GM23338 (cell line): Measurements from ENCODE around the gene ULK4. TPM values are rescaled to one million over a fixed set of nuclear protein-coding genes. Genes with fewer than 3 reads are reported as not detected.

Source experiments
- ATAC-seq: fragments of 200-7000 bp; cut with Tn5 transposase; 3 replicates; pipeline ENCODE4 v1.9.1; 2020
- DNase-seq: peaks from one replicate; pipeline ENCODE4 v3.0.0-alpha.2; 2015; ENCODE audit warnings: low spot score
- H2AFZ ChIP-seq: fragments of 200-600 bp; sonication (generic); 2 replicates; pipeline ENCODE4 v1.8.0; 2016; ENCODE audit warnings: antibody characterized with exemption, mild to moderate bottlenecking, moderate library complexity
- H3F3A ChIP-seq: fragments of 200-600 bp; sonication (generic); replicated peaks from 2 replicates; pipeline ENCODE4 v1.8.0; 2017; ENCODE audit warnings: antibody characterized with exemption, mixed run types, low read depth
- H3K27ac ChIP-seq: fragments of 200-600 bp; sonication (generic); 2 replicates; pipeline ENCODE4 v1.6.1; 2016; ENCODE audit warnings: low read depth
- H3K27me3 ChIP-seq: fragments of 200-600 bp; sonication (generic); 2 replicates; pipeline ENCODE4 v1.8.0; 2016; ENCODE audit warnings: mild to moderate bottlenecking, mixed run types, moderate library complexity; ENCODE audit not compliant: insufficient read depth
- H3K36me3 ChIP-seq: fragments of 200-600 bp; sonication (generic); 2 replicates; pipeline ENCODE4 v1.8.0; 2016; ENCODE audit warnings: mild to moderate bottlenecking; ENCODE audit not compliant: insufficient read depth
- H3K4me1 ChIP-seq: fragments of 200-600 bp; sonication (generic); 2 replicates; pipeline ENCODE4 v1.8.0; 2016; ENCODE audit warnings: mild to moderate bottlenecking, moderate library complexity; ENCODE audit not compliant: insufficient read depth
- H3K4me2 ChIP-seq: fragments of 200-600 bp; sonication (generic); 2 replicates; pipeline ENCODE4 v1.7.1; 2017; ENCODE audit warnings: mixed run types
- H3K4me3 ChIP-seq: fragments of 200-600 bp; sonication (generic); 2 replicates; pipeline ENCODE4 v1.6.1; 2016; ENCODE audit warnings: mixed run types
- H3K79me2 ChIP-seq: fragments of 200-600 bp; sonication (generic); replicated peaks from 2 replicates; pipeline ENCODE4 v1.8.0; 2017; ENCODE audit warnings: mild to moderate bottlenecking; ENCODE audit not compliant: insufficient read depth
- H3K9me2 ChIP-seq: fragments of 200-600 bp; sonication (generic); 2 replicates; pipeline ENCODE4 v1.8.0; 2017; ENCODE audit not compliant: insufficient read depth
- H4K20me1 ChIP-seq: fragments of 200-600 bp; sonication (generic); replicated peaks from 2 replicates; pipeline ENCODE4 v1.8.0; 2017; ENCODE audit warnings: mild to moderate bottlenecking; ENCODE audit not compliant: insufficient read depth
- H3K27ac Mint-ChIP-seq: 2 replicates; pipeline ENCODE4 v1.8.0; 2020; ENCODE audit warnings: inconsistent platforms, mild to moderate bottlenecking, moderate library complexity, mixed read lengths
- H3K27me3 Mint-ChIP-seq: 3 replicates; pipeline ENCODE4 v1.8.0; 2022; ENCODE audit warnings: low read depth, mild to moderate bottlenecking, moderate library complexity, mixed read lengths, inconsistent platforms; ENCODE audit not compliant: insufficient read depth, poor library complexity
- H3K36me3 Mint-ChIP-seq: 3 replicates; pipeline ENCODE4 v1.8.0; 2021; ENCODE audit warnings: low read depth, mild to moderate bottlenecking, inconsistent platforms, moderate library complexity, mixed read lengths
- H3K4me1 Mint-ChIP-seq: 3 replicates; pipeline ENCODE4 v1.8.0; 2020; ENCODE audit warnings: mild to moderate bottlenecking, inconsistent platforms, mixed read lengths
- H3K4me3 Mint-ChIP-seq: 3 replicates; pipeline ENCODE4 v1.8.0; 2021; ENCODE audit warnings: moderate library complexity, mild to moderate bottlenecking, inconsistent platforms, mixed read lengths
- H3K9me3 Mint-ChIP-seq: 3 replicates; pipeline ENCODE4 v1.8.0; 2020; ENCODE audit warnings: moderate library complexity, mild to moderate bottlenecking, inconsistent platforms, mixed read lengths
- CREB1 ChIP-seq: fragments of 250-450 bp; sonication (Bioruptor Pico); IDR thresholded peaks from 2 replicates; pipeline ENCODE4 v1.5.0; 2020; ENCODE audit warnings: low read depth, mild to moderate bottlenecking, moderate library complexity
- EZH2 ChIP-seq: fragments of 200-600 bp; sonication (generic); IDR thresholded peaks from one replicate; pipeline ENCODE4 v1.8.0; 2017; ENCODE audit warnings: antibody characterized with exemption, mild to moderate bottlenecking, low read depth; ENCODE audit not compliant: unreplicated experiment
- EZH2phosphoT487 ChIP-seq: fragments of 200-600 bp; sonication (generic); IDR thresholded peaks from one replicate; pipeline ENCODE4 v1.8.1; 2018; ENCODE audit warnings: antibody characterized with exemption; ENCODE audit not compliant: unreplicated experiment
- JUNB ChIP-seq: IDR thresholded peaks from one replicate; pipeline ENCODE4 v1.6.1; 2016; ENCODE audit warnings: antibody characterized with exemption; ENCODE audit not compliant: unreplicated experiment
- NANOG ChIP-seq: IDR thresholded peaks from 2 replicates; pipeline ENCODE4 v1.6.1; 2016; ENCODE audit warnings: antibody characterized with exemption, borderline replicate concordance
- POLR2AphosphoS5 ChIP-seq: IDR thresholded peaks from 2 replicates; pipeline ENCODE4 v1.6.1; 2016; ENCODE audit warnings: antibody characterized with exemption, low read depth
- STAT1 ChIP-seq: IDR thresholded peaks from one replicate; pipeline ENCODE4 v1.6.1; 2016; ENCODE audit warnings: antibody characterized with exemption; ENCODE audit not compliant: unreplicated experiment
- ZNF114 ChIP-seq: fragments of 250-450 bp; sonication (Bioruptor Pico); IDR thresholded peaks from 2 replicates; pipeline ENCODE4 v1.5.0; 2020; ENCODE audit warnings: mild to moderate bottlenecking, moderate library complexity
- ZNF331 ChIP-seq: fragments of 250-450 bp; sonication (Bioruptor Pico); IDR thresholded peaks from 2 replicates; pipeline ENCODE4 v1.5.0; 2020; ENCODE audit warnings: low read depth, mild to moderate bottlenecking, moderate library complexity
- polyA plus RNA-seq: library from polyadenylated mRNA; unstranded; fragments of >200 nt; fragmentation: Nextera tagmentation; extraction: Ambion mirVana; gene quantifications from 2 replicates; pipeline ENCODE4 v1.2.1, GENCODE V29; 2016
- total RNA-seq: library from RNA; depleted of rRNA; stranded (reverse); fragments of >200 nt; shearing (Covaris generic); gene quantifications from 2 replicates; pipeline ENCODE4 v1.2.3, GENCODE V29; 2014
- TF ChIP-seq, protein P1 (sequence below): IDR thresholded peaks from 2 replicates; pipeline ENCODE4 v1.6.1; 2016; ENCODE audit warnings: antibody characterized with exemption
- TF ChIP-seq, protein P2 (sequence below): fragments of 250-450 bp; sonication (Bioruptor Pico); IDR thresholded peaks from 2 replicates; pipeline ENCODE4 v1.5.0; 2020; ENCODE audit warnings: mild to moderate bottlenecking, moderate library complexity
- TF ChIP-seq, protein P3 (sequence below), 2 experiments: fragments of 200-600 bp in 1 of 2; sonication (generic) in 1 of 2; conservative IDR thresholded peaks; 2 replicates each; pipeline versions ENCODE4 v1.5.1 to v1.6.1; 2016 to 2017; ENCODE audit warnings: antibody characterized with exemption in 2 of 2, low read depth in 2 of 2, mild to moderate bottlenecking in 2 of 2, moderate library complexity in 1 of 2
- TF ChIP-seq, protein P4 (sequence below): IDR thresholded peaks from one replicate; pipeline ENCODE4 v1.6.1; 2018; ENCODE audit warnings: antibody characterized with exemption; ENCODE audit not compliant: unreplicated experiment

ULK4 gene
- total and polyA plus RNA-seq, 2 experiments from 2014 or later, result 20.8 to 41.4 TPM

DNA sequence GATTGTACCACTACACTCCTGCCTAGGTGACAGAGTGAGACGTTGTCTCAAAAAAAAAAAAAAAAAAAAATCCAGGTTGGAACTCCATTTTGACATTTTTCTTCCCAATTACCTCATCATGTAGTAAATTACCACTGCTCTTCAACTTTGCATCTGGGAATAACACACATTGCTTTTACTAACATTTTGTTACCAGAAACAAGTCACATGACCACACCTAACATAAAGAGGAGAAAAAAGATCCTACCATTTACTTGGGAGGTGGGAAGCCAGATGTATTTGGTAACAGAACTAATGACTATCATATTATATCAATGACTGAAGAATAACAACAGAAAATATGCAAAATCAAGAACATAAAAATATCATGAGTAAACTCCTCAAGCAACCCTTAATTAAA is 49.6 kb downstream of the ULK4 start:
- Histone ChIP-seq H3F3A (no peaks in the 10 kb centered on the region), H3K9me2 (no peaks in the 10 kb centered on the region), H3K4me3 (no peak overlapping the region), H3K27ac (no peak overlapping the region), H3K4me1 (no peaks in the 10 kb centered on the region), H3K36me3 (peaks cover 13% of the 10 kb centered on the region; the same call in 1 of the 2 replicates), H2AFZ (no peak overlapping the region), H3K4me2 (no peak overlapping the region), H4K20me1 (no peaks in the 10 kb centered on the region), H3K27me3 (no peaks in the 10 kb centered on the region), H3K79me2 (no peaks in the 10 kb centered on the region)
- Mint-ChIP-seq H3K4me1 (no peaks in the 10 kb centered on the region), H3K36me3 (peaks cover 19% of the 10 kb centered on the region), H3K27me3 (no peaks in the 10 kb centered on the region), H3K4me3 (no peak overlapping the region), H3K9me3 (no peaks in the 10 kb centered on the region), H3K27ac (no peak overlapping the region)
- TF ChIP-seq, protein P1, sequence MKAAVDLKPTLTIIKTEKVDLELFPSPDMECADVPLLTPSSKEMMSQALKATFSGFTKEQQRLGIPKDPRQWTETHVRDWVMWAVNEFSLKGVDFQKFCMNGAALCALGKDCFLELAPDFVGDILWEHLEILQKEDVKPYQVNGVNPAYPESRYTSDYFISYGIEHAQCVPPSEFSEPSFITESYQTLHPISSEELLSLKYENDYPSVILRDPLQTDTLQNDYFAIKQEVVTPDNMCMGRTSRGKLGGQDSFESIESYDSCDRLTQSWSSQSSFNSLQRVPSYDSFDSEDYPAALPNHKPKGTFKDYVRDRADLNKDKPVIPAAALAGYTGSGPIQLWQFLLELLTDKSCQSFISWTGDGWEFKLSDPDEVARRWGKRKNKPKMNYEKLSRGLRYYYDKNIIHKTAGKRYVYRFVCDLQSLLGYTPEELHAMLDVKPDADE, result no peak
- TF ChIP-seq STAT1 (no peak), CREB1 (CRISPR knock-in tag) (no peak), NANOG (no peak), JUNB (no peak), ZNF114 (CRISPR knock-in tag) (no peak), EZH2phosphoT487 (no peak), POLR2AphosphoS5 (no peak), EZH2 (no peak), ZNF331 (no peak)
- TF ChIP-seq, protein P2, sequence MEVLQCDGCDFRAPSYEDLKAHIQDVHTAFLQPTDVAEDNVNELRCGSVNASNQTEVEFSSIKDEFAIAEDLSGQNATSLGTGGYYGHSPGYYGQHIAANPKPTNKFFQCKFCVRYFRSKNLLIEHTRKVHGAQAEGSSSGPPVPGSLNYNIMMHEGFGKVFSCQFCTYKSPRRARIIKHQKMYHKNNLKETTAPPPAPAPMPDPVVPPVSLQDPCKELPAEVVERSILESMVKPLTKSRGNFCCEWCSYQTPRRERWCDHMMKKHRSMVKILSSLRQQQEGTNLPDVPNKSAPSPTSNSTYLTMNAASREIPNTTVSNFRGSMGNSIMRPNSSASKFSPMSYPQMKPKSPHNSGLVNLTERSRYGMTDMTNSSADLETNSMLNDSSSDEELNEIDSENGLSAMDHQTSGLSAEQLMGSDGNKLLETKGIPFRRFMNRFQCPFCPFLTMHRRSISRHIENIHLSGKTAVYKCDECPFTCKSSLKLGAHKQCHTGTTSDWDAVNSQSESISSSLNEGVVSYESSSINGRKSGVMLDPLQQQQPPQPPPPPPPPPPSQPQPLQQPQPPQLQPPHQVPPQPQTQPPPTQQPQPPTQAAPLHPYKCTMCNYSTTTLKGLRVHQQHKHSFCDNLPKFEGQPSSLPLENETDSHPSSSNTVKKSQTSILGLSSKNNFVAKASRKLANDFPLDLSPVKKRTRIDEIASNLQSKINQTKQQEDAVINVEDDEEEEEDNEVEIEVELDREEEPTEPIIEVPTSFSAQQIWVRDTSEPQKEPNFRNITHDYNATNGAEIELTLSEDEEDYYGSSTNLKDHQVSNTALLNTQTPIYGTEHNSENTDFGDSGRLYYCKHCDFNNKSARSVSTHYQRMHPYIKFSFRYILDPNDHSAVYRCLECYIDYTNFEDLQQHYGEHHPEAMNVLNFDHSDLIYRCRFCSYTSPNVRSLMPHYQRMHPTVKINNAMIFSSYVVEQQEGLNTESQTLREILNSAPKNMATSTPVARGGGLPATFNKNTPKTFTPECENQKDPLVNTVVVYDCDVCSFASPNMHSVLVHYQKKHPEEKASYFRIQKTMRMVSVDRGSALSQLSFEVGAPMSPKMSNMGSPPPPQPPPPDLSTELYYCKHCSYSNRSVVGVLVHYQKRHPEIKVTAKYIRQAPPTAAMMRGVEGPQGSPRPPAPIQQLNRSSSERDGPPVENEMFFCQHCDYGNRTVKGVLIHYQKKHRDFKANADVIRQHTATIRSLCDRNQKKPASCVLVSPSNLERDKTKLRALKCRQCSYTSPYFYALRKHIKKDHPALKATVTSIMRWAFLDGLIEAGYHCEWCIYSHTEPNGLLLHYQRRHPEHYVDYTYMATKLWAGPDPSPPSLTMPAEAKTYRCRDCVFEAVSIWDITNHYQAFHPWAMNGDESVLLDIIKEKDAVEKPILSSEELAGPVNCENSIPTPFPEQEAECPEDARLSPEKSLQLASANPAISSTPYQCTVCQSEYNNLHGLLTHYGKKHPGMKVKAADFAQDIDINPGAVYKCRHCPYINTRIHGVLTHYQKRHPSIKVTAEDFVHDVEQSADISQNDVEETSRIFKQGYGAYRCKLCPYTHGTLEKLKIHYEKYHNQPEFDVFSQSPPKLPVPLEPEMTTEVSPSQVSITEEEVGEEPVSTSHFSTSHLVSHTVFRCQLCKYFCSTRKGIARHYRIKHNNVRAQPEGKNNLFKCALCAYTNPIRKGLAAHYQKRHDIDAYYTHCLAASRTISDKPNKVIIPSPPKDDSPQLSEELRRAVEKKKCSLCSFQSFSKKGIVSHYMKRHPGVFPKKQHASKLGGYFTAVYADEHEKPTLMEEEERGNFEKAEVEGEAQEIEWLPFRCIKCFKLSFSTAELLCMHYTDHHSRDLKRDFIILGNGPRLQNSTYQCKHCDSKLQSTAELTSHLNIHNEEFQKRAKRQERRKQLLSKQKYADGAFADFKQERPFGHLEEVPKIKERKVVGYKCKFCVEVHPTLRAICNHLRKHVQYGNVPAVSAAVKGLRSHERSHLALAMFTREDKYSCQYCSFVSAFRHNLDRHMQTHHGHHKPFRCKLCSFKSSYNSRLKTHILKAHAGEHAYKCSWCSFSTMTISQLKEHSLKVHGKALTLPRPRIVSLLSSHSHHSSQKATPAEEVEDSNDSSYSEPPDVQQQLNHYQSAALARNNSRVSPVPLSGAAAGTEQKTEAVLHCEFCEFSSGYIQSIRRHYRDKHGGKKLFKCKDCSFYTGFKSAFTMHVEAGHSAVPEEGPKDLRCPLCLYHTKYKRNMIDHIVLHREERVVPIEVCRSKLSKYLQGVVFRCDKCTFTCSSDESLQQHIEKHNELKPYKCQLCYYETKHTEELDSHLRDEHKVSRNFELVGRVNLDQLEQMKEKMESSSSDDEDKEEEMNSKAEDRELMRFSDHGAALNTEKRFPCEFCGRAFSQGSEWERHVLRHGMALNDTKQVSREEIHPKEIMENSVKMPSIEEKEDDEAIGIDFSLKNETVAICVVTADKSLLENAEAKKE (CRISPR knock-in tag), result no peak
- TF ChIP-seq, protein P3, sequence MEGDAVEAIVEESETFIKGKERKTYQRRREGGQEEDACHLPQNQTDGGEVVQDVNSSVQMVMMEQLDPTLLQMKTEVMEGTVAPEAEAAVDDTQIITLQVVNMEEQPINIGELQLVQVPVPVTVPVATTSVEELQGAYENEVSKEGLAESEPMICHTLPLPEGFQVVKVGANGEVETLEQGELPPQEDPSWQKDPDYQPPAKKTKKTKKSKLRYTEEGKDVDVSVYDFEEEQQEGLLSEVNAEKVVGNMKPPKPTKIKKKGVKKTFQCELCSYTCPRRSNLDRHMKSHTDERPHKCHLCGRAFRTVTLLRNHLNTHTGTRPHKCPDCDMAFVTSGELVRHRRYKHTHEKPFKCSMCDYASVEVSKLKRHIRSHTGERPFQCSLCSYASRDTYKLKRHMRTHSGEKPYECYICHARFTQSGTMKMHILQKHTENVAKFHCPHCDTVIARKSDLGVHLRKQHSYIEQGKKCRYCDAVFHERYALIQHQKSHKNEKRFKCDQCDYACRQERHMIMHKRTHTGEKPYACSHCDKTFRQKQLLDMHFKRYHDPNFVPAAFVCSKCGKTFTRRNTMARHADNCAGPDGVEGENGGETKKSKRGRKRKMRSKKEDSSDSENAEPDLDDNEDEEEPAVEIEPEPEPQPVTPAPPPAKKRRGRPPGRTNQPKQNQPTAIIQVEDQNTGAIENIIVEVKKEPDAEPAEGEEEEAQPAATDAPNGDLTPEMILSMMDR (conservative IDR thresholded peaks at IDR 0.05; ENCODE audit: low read depth in 2 of 2), result no peak
- TF ChIP-seq, protein P4, sequence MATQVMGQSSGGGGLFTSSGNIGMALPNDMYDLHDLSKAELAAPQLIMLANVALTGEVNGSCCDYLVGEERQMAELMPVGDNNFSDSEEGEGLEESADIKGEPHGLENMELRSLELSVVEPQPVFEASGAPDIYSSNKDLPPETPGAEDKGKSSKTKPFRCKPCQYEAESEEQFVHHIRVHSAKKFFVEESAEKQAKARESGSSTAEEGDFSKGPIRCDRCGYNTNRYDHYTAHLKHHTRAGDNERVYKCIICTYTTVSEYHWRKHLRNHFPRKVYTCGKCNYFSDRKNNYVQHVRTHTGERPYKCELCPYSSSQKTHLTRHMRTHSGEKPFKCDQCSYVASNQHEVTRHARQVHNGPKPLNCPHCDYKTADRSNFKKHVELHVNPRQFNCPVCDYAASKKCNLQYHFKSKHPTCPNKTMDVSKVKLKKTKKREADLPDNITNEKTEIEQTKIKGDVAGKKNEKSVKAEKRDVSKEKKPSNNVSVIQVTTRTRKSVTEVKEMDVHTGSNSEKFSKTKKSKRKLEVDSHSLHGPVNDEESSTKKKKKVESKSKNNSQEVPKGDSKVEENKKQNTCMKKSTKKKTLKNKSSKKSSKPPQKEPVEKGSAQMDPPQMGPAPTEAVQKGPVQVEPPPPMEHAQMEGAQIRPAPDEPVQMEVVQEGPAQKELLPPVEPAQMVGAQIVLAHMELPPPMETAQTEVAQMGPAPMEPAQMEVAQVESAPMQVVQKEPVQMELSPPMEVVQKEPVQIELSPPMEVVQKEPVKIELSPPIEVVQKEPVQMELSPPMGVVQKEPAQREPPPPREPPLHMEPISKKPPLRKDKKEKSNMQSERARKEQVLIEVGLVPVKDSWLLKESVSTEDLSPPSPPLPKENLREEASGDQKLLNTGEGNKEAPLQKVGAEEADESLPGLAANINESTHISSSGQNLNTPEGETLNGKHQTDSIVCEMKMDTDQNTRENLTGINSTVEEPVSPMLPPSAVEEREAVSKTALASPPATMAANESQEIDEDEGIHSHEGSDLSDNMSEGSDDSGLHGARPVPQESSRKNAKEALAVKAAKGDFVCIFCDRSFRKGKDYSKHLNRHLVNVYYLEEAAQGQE, result no peak
- no peak for DNase-seq
- ATAC-seq, result no peak
